Naive B cell (primary cell): Measurements from ENCODE around the gene CFAP92. TPM values are rescaled to one million over a fixed set of nuclear protein-coding genes. Genes with fewer than 3 reads are reported as not detected.

Source experiments
- ATAC-seq, 2 donors: fragments of 150-1000 bp; cut with Tn5 transposase; 2 replicates each; pipeline ENCODE4 v1.10.0; 2021; ENCODE audit warnings: low read depth in 2 of 2, mild to moderate bottlenecking in 2 of 2, moderate library complexity in 2 of 2
- DNase-seq: peaks from one replicate; pipeline ENCODE4 v3.0.0; 2022
- H3K27ac Mint-ChIP-seq, 6 donors: one replicate each; pipeline ENCODE4 v1.8.0; 2020 to 2022; ENCODE audit warnings: mild to moderate bottlenecking in 6 of 6, mixed read lengths in 6 of 6, moderate library complexity in 5 of 6, inconsistent platforms in 2 of 6
- H3K27me3 Mint-ChIP-seq, 3 donors: one replicate each; pipeline ENCODE4 v1.8.0; 2021 to 2022; ENCODE audit warnings: mixed read lengths in 3 of 3, mild to moderate bottlenecking in 1 of 3
- H3K36me3 Mint-ChIP-seq, 2 donors: one replicate each; pipeline ENCODE4 v1.8.0; 2020 to 2022; ENCODE audit warnings: mixed read lengths in 2 of 2, inconsistent platforms in 1 of 2, mild to moderate bottlenecking in 1 of 2
- H3K4me1 Mint-ChIP-seq, 3 donors: one replicate each; pipeline ENCODE4 v1.8.0; 2020 to 2022; ENCODE audit warnings: mixed read lengths in 3 of 3, inconsistent platforms in 1 of 3, mild to moderate bottlenecking in 1 of 3, moderate library complexity in 1 of 3
- H3K4me3 Mint-ChIP-seq, 8 donors: one replicate each; pipeline ENCODE4 v1.8.0; 2020 to 2022; ENCODE audit warnings: mild to moderate bottlenecking in 8 of 8, mixed read lengths in 8 of 8, moderate library complexity in 8 of 8, inconsistent platforms in 2 of 8
- H3K9me3 Mint-ChIP-seq, 7 donors: one replicate each; pipeline ENCODE4 v1.8.0; 2020 to 2022; ENCODE audit warnings: mixed read lengths in 7 of 7, mild to moderate bottlenecking in 5 of 7, inconsistent platforms in 2 of 7, moderate library complexity in 1 of 7
- polyA plus RNA-seq, 6 donors: library from polyadenylated mRNA; unstranded; fragments of 300-500 nt; fragmentation: Illumina TruSeq; gene quantifications; one replicate each; pipeline ENCODE4 v1.2.3, GENCODE V29; 2021; ENCODE audit warnings: low read depth in 6 of 6

CFAP92 gene
- polyA plus RNA-seq, 6 donors from 2014 or later: not detected

- Mint-ChIP-seq H3K27me3 (peaks cover 33 to 46% (median 35%) of the 10 kb centered on the region in 3 donors), H3K4me1 (peaks cover 29 to 39% (median 33%) of the 10 kb centered on the region in 3 donors), H3K36me3 (no peaks in the 10 kb centered on the region), H3K27ac (peak overlapping the region in 1 of 6 donors; percentile 54), H3K9me3 (no peaks in the 10 kb centered on the region), H3K4me3 (peak overlapping the region in 1 of 8 donors; percentile 5)
- ATAC-seq (no peak), DNase-seq (no peak)
These were observed 3.7 kb upstream of the CFAP92 start for GRCh38 chr3:128997486-128998133.

DNA sequence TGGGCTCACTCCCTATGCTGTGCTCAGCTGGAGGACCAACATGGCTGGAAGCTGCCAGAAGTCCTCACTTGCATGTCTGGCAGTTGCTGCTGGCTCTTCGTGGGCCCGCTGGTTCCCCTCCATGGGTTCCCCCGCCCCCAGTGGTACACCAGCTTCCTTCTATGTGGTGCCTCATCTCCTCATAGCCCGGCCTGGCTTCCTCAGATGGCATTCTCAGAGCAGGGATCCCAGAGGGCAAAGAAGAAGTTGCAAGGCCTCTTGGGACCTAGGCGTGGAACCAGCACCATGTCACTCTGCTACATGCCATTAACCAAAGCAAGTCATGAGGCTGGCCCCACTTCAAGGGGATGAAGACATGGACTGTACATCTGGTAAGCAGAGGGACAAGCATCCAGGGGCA is 2.9 kb upstream of the CFAP92 start:
- ATAC-seq: peak in 1 of 2 donors; percentile 8
- Mint-ChIP-seq H3K4me1 (peaks cover 23 to 31% (median 27%) of the 10 kb centered on the region in 3 donors), H3K27ac (no peak overlapping the region)

DNA sequence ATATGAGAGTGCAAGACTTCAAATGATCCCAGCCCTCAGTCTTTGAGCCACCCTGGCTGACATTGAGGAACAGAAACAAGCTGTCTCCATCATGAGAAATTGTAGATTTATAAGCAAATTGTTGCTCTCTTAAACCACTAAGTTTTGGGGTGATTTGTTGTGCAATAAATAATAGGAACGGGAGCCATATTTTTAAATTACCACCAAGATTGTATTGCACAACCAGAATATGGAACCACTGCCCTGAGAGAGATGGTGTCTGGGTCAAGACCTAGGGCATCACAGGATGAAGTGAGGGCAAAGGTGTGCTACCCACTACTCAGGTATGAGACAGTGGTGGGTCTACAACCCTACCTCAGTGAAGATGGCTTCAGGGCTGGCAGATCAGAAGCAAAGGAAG is 2.3 kb upstream of the CFAP92 start:
- Mint-ChIP-seq H3K4me3 (no peak overlapping the region), H3K27ac (peak overlapping the region in 2 of 6 donors; percentile 7 to 31), H3K36me3 (no peaks in the 10 kb centered on the region), H3K27me3 (peaks cover 26 to 40% (median 28%) of the 10 kb centered on the region in 3 donors), H3K9me3 (no peaks in the 10 kb centered on the region), H3K4me1 (peaks cover 23 to 31% (median 27%) of the 10 kb centered on the region in 3 donors)
- no peak for DNase-seq
- ATAC-seq: no peak

More for the DNA sequence above, 2.9 kb upstream of the CFAP92 start:
- no peaks in the 10 kb centered on the region for H3K36me3 Mint-ChIP-seq
- H3K9me3 Mint-ChIP-seq: no peaks in the 10 kb centered on the region
- no peak for DNase-seq
- peaks cover 26 to 40% (median 28%) of the 10 kb centered on the region in 3 donors for H3K27me3 Mint-ChIP-seq
- peak overlapping the region in 1 of 8 donors; percentile 7 for H3K4me3 Mint-ChIP-seq

DNA sequence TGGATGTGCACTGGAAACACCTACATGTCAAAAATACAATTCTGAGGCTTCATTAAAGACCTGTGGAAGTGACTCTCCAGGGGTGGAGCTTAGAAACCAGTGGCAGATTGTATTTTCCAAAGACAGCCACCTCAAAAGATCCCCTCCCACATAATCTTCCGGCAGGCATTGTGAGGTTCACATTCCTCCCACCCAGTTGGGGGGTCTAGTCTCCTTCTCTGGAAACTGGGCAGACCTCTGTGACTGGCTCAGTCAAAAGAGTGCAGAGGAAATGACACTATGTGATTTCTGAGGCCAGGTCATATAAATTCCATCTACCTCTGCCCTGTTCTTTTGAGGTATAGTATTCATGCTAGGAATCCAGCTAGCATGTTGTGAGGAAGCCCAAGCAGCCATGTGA is 1.9 kb upstream of the CFAP92 start:
- Mint-ChIP-seq H3K27ac (peak overlapping the region in 2 of 6 donors; percentile 15 to 31), H3K4me1 (peaks cover 19 to 31% (median 25%) of the 10 kb centered on the region in 3 donors), H3K4me3 (no peak overlapping the region), H3K27me3 (peaks cover 21 to 38% (median 24%) of the 10 kb centered on the region in 3 donors), H3K36me3 (no peaks in the 10 kb centered on the region), H3K9me3 (no peaks in the 10 kb centered on the region)
- DNase-seq (no peak), ATAC-seq (no peak)

DNA sequence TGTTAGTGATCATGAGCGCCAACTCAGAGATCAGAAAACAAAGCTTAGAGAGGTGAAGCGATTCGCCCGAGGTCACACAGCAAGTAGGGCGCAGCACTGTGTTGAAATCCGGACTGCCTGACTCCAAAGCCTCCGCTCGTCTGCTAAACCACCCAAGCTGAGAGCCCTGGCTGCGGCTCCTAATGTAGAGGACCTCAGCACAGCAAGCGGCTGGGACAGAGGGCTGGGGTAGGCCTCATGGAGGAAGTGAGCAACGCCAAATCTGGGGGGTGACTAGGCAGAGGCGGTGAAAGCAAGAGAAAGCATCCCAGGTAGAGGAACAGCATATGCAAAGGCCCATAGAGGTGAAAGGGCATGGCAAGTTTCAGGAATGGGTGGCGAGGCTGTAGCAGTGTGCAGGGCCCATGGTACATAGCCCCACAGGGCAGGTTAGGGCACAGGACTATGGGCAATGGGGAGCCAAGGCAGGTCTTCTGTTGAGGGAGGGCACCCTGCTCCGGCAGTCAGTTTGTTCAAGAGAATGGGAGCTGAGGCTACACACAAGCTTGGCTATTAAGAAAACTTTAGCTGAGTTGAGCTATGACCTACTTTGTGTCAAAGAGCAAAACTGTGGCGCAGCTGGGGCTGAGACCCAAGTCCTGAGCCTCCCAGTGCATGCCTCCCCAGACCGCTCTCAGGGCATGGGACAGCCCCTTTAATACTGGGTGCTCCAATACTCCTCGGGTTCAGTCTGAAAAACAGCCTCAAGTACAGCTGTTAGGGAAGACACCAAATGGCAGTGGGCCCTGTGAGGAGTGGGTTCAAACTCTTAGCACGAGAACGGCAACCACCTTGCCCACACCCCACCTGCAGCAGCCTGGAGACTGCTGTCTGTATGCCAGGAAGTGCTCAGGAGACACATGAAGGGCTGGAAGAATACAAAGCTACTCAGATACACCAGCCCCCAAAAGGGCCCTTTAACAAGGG is 988 bp upstream of the CFAP92 start:
- no peak for ATAC-seq
- Mint-ChIP-seq H3K36me3 (no peaks in the 10 kb centered on the region), H3K9me3 (no peaks in the 10 kb centered on the region), H3K4me1 (peaks cover 18 to 31% (median 23%) of the 10 kb centered on the region in 3 donors), H3K27ac (peak overlapping the region; percentile 51 to 93 (median 88)), H3K4me3 (peak overlapping the region; percentile 70 to 88 (median 78)), H3K27me3 (peaks cover 13 to 29% (median 15%) of the 10 kb centered on the region in 3 donors)
- no peak for DNase-seq

GRCh38 chr3:128994173-128994512 is 267 bp upstream of the CFAP92 start:
- Mint-ChIP-seq H3K36me3 (no peaks in the 10 kb centered on the region), H3K9me3 (no peaks in the 10 kb centered on the region), H3K4me3 (peak overlapping the region; percentile 70 to 88 (median 78)), H3K4me1 (peaks cover 18 to 31% (median 23%) of the 10 kb centered on the region in 3 donors), H3K27me3 (peaks cover 9 to 27% (median 15%) of the 10 kb centered on the region in 3 donors), H3K27ac (peak overlapping the region; percentile 51 to 93 (median 87))
- DNase-seq: no peak
- ATAC-seq: no peak

DNA sequence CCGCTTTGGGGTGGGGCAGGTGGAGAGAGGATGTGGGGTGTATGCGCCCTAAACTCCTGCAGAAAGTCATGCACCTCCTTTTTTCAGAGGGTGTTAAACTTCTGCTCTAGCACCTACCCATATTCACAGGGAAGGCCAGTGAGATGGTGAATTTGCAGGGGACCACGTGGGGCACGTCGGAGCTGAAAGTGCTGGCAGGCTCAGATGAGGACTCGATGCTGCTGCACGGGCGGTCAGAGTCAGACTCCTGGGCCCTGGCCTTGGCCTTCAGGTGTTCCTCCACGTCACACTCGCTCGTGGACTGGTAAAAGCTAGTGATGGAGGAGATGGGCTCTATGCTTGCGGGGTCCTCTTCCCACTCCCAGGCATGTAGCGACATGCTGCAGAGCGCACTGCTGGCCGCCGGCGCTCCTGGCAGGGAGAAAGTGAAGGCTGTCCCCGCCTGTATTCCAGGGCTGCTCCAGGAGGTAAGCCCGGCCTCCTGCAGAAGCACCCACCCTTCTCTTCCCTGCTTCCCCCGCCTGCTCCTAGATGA is 883 bp downstream of the CFAP92 start:
- DNase-seq (no peak), ATAC-seq (no peak)
- peak overlapping the region in 7 of 8 donors; percentile 42 to 79 (median 77) for H3K4me3 Mint-ChIP-seq

DNA sequence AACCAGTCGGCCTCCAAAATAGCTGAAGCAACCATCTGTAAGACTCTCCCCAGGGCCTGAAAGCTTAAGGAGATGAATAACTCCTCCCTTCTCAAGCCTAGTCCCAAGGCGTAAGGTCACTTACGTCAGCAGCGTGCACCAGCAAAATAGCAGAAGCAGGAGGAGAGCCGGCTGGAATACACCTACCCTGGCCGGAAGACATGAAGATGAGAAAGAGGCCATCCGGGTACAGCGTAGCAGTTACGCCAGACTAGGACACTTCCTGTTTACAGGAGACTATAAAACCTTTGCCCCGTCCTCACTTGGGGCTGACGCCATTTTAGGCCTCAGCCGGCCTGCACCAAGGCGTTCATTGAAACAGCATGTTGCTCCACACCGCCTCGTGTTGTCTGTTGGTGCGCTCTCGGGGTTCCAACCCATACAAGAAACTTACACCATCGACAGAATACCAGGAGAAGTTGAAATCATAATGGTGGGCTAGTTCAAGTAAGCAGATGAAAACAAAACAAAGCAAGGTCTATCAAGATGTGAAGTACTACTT is 2.5 kb downstream of the CFAP92 start:
- ATAC-seq (no peak), DNase-seq (no peak)
- Mint-ChIP-seq H3K4me3 (peak overlapping the region in 2 of 8 donors; percentile 4 to 52), H3K9me3 (no peaks in the 10 kb centered on the region), H3K27ac (peak overlapping the region in 1 of 6 donors; percentile 26), H3K4me1 (peaks cover 15 to 26% (median 19%) of the 10 kb centered on the region in 3 donors), H3K36me3 (no peaks in the 10 kb centered on the region), H3K27me3 (peaks cover 0 to 7% (median 4%) of the 10 kb centered on the region in 3 donors)

More for the DNA sequence above, 883 bp downstream of the CFAP92 start:
- H3K27me3 Mint-ChIP-seq: peaks cover 8 to 15% (median 12%) of the 10 kb centered on the region in 3 donors
- H3K4me1 Mint-ChIP-seq: peaks cover 18 to 31% (median 23%) of the 10 kb centered on the region in 3 donors
- H3K36me3 Mint-ChIP-seq: no peaks in the 10 kb centered on the region
- no peaks in the 10 kb centered on the region for H3K9me3 Mint-ChIP-seq
- peak overlapping the region in 4 of 6 donors; percentile 60 to 88 (median 79) for H3K27ac Mint-ChIP-seq

GRCh38 chr3:128988286-128988685 is 5.6 kb downstream of the CFAP92 start:
- ATAC-seq: no peak
- Mint-ChIP-seq H3K36me3 (no peaks in the 10 kb centered on the region), H3K4me1 (peaks cover under 1 to 2% (median under 1%) of the 10 kb centered on the region in 3 donors), H3K27me3 (no peaks in the 10 kb centered on the region), H3K9me3 (no peaks in the 10 kb centered on the region), H3K27ac (peak overlapping the region in 2 of 6 donors; percentile 53 to 73), H3K4me3 (no peak overlapping the region)
- DNase-seq: no peak

- DNase-seq (no peak), ATAC-seq (no peak)
- H3K9me3 Mint-ChIP-seq: no peaks in the 10 kb centered on the region
- H3K27ac Mint-ChIP-seq: no peak overlapping the region
- H3K4me1 Mint-ChIP-seq: peaks cover 0 to under 1% (median 0%) of the 10 kb centered on the region in 3 donors
- H3K36me3 Mint-ChIP-seq: no peaks in the 10 kb centered on the region
- no peak overlapping the region for H3K4me3 Mint-ChIP-seq
- H3K27me3 Mint-ChIP-seq: peaks cover 0 to under 1% (median 0%) of the 10 kb centered on the region in 3 donors
These were observed 6.4 kb downstream of the CFAP92 start for GRCh38 chr3:128987302-128988100.

- H3K27me3 Mint-ChIP-seq: peaks cover 0 to 12% (median 9%) of the 10 kb centered on the region in 3 donors
- no peaks in the 10 kb centered on the region for H3K9me3 Mint-ChIP-seq
- no peak overlapping the region for H3K27ac Mint-ChIP-seq
- no peak overlapping the region for H3K4me3 Mint-ChIP-seq
- H3K36me3 Mint-ChIP-seq: no peaks in the 10 kb centered on the region
- DNase-seq (no peak), ATAC-seq (no peak)
- peaks cover 0 to 4% (median 0%) of the 10 kb centered on the region in 3 donors for H3K4me1 Mint-ChIP-seq
These were observed 9.3 kb downstream of the CFAP92 start for GRCh38 chr3:128984596-128984995.

DNA sequence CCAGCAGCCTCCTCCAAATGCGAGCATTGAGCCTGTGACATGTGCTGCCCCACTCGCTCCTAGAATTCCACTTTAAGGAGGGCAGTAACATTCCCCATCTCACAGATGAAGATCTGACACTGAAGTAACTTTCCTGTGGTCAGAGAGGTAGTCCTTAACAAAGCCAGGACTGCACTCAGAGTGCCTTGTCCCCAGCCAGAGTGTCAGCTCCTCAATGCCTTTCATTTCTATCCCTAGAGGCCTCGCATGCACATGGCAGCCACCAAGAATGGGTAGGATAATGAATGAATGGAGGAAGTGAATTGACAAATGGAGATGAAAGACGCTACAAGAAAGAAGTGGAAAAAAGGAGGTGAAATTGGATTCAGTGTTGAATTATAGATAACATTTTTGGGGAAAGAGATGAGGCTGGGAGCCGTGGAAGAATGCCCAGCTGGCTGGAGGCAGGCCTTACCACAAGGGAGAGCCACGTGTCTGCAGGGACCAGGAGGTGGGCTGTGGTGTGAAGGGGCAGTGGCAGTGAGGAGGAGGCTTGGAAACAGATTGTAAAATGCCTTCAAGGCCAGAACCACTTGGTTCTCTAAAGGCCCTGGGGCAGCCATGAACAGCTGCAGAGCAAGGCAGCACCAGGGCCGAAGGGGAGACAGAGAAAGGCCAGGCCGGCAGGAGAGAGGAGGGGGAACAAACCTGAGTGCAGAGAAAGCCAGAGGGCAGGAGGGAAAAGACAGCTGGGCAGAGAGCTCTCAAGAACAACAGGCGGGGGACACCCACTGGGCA is 10.4 kb downstream of the CFAP92 start:
- ATAC-seq (no peak), DNase-seq (no peak)
- H3K4me3 Mint-ChIP-seq: no peak overlapping the region
- H3K27ac Mint-ChIP-seq: peak overlapping the region in 3 of 6 donors; percentile 32 to 87 (median 50)
- H3K27me3 Mint-ChIP-seq: peaks cover 0 to 12% (median 9%) of the 10 kb centered on the region in 3 donors
- H3K36me3 Mint-ChIP-seq: no peaks in the 10 kb centered on the region
- no peaks in the 10 kb centered on the region for H3K9me3 Mint-ChIP-seq
- H3K4me1 Mint-ChIP-seq: peaks cover 0 to 4% (median 0%) of the 10 kb centered on the region in 3 donors
